Heart left ventricle (tissue), 16 donors: ENCODE measurements around the gene GTF2A1. TPM values are rescaled to one million over a fixed set of nuclear protein-coding genes. Genes with fewer than 3 reads are reported as not detected.

Experiments used
- ATAC-seq, 4 donors: fragments of 200-7000 bp; cut with Tn5 transposase; one replicate each; pipeline ENCODE4 v1.9.1; 2020 to 2022; ENCODE audit warnings: moderate library complexity in 4 of 4, mild to moderate bottlenecking in 3 of 4, moderate number of reproducible peaks in 1 of 4
- DNase-seq, 5 donors: peaks; one replicate each; pipeline ENCODE4 v3.0.0-alpha.2; 2020
- H3K27ac ChIP-seq, 12 donors: fragments of 200-600 bp; sonication (generic) in 4 of 12; one replicate each; pipeline versions ENCODE4 v1.5.0 to v1.8.0; 2016 to 2022; ENCODE audit warnings: mild to moderate bottlenecking in 2 of 12
- H3K27me3 ChIP-seq, 9 donors: fragments of 200-600 bp; sonication (generic) in 2 of 9; one replicate each; pipeline versions ENCODE4 v1.5.1 to v1.8.0; 2016 to 2022; ENCODE audit warnings: mild to moderate bottlenecking in 3 of 9
- H3K36me3 ChIP-seq, 9 donors: fragments of 200-600 bp; sonication (generic) in 2 of 9; one replicate each; pipeline versions ENCODE4 v1.5.0 to v1.8.0; 2018 to 2022; ENCODE audit warnings: mild to moderate bottlenecking in 2 of 9
- H3K4me1 ChIP-seq, 12 donors: fragments of 200-600 bp; sonication (generic) in 4 of 12; one replicate each; pipeline versions ENCODE4 v1.5.0 to v1.8.0; 2016 to 2022; ENCODE audit warnings: mild to moderate bottlenecking in 3 of 12
- H3K4me3 ChIP-seq, 12 donors: fragments of 200-600 bp; sonication (generic) in 4 of 12; one replicate each; pipeline versions ENCODE4 v1.5.0 to v1.8.0; 2017 to 2022; ENCODE audit warnings: mild to moderate bottlenecking in 9 of 12, moderate library complexity in 4 of 12
- H3K9me3 ChIP-seq, 12 donors: fragments of 200-600 bp; sonication (generic) in 4 of 12; one replicate each; pipeline versions ENCODE4 v1.5.0 to v1.8.0; 2016 to 2022; ENCODE audit warnings: mild to moderate bottlenecking in 1 of 12
- CTCF ChIP-seq, 12 donors: fragments of 200-600 bp; sonication (generic) in 4 of 12; IDR thresholded peaks; one replicate each; pipeline versions ENCODE4 v1.5.0 to v1.8.0; 2018 to 2022; ENCODE audit warnings: antibody characterized with exemption in 12 of 12, mild to moderate bottlenecking in 5 of 12
- POLR2A ChIP-seq, 2 donors: fragments of 450-650 bp; IDR thresholded peaks; one replicate each; pipeline ENCODE4 v1.6.1; 2017; ENCODE audit warnings: antibody characterized with exemption in 2 of 2, mild to moderate bottlenecking in 2 of 2, moderate library complexity in 2 of 2
- WGBS, 4 donors: extraction: QIAGEN DNeasy Blood & Tissue Kit in 2 of 4; methylation state at CpG; one replicate each; pipeline versions ENCODE4 v1.1.5 to v1.1.7; 2013 to 2018; 5-methylcytosine and 5-hydroxymethylcytosine counted together
- intact Hi-C, 10 donors: fragments of 100-400 bp; cut with DNase I; formaldehyde crosslinking; loops; one replicate each; pipeline versions ENCODE4 v1.11.1 to v1.14.2; 2022
- polyA plus RNA-seq, 2 donors: library from polyadenylated mRNA; stranded (reverse); fragments of 200-250 nt; gene quantifications; one replicate each; pipeline ENCODE4 v1.2.3, GENCODE V29; 2013
- total RNA-seq, 9 donors: library from RNA; depleted of rRNA in 2 of 9; stranded (reverse); fragments of >200 nt in 2 of 9; fragmentation: NEBNext Ultra II Directional in 3 of 9; extraction: Animal tissue kit (Norgen Biotek cat#: 25700) in 3 of 9; gene quantifications; one replicate each; pipeline versions ENCODE4 v1.1.0 to v1.2.4, GENCODE V29; 2016 to 2023
- donor health status: ischemic (EF 13 %, LVEDD 7.1; RV severe dilation, severe dysfunction).
- donor health status: healthy with polysubstance abuse.
- donor health status: DM: no; HTN: yes; CAD: no.
- donor health status: DM: no; HTN: no; CAD: no.
- donor health status: ischemic (EF 25% LVEDD 6.9; RV normal size, moderate dysfunction).
- donor health status: ischemic (EF 25% LVEDD 5.7; RV mildly dilated, moderate dysfunction).
- donor health status: healthy.
- donor health status: DM: yes; HTN: yes; CAD: no.
- donor health status: ischemic (EF 35%, LVEDD 5.7; RV mildly dilated, moderate dysfunction).
- donor health status: nonischemic (EF 11% LVEDD 7.7; RV severe dilation, severe dysfunction).
- donor health status: DM: yes; HTN: yes; CAD: no.
- donor health status: PGD.
- donor health status: ischemic (EF 29% LVEDD 5.4; RV normal size, mild dysfunction).
- donor health status: nonischemic (EF 23%, LVEDD 6.1; RV moderate dilation, normal function).

GTF2A1 gene
- total and polyA plus RNA-seq, 11 donors: 3.4 to 31.3 (median 19.7) TPM

- no peaks in the 10 kb centered on the region for H3K9me3 ChIP-seq
Observed at GRCh38 chr14:81199084-81199483, 21.7 kb downstream of the GTF2A1 start.

GRCh38 chr14:81198651-81199050 is 22.1 kb downstream of the GTF2A1 start:
- 94 to 97% (median 95%) methylated on average over 2 of the region's 2 CpGs for WGBS, 4 donors
- Histone ChIP-seq H3K27ac (no peak overlapping the region), H3K27me3 (no peaks in the 10 kb centered on the region), H3K4me3 (no peak overlapping the region), H3K36me3 (peaks cover 3 to 95% (median 84%) of the 10 kb centered on the region in 9 donors), H3K9me3 (no peaks in the 10 kb centered on the region), H3K4me1 (peaks cover 0 to 4% (median 0%) of the 10 kb centered on the region in 12 donors)
- DNase-seq (no peak), ATAC-seq (no peak)
- intact Hi-C loops: no loop called here
- TF ChIP-seq POLR2A (IDR thresholded peaks at IDR 0.05) (no peak), CTCF (IDR thresholded peaks at IDR 0.05) (no peak)

More at GRCh38 chr14:81199084-81199483, 21.7 kb downstream of the GTF2A1 start:
- intact Hi-C loops: no loop called here
- no peak for TF ChIP-seq CTCF (IDR thresholded peaks at IDR 0.05)
- TF ChIP-seq POLR2A (IDR thresholded peaks at IDR 0.05): no peak
- H3K4me1 ChIP-seq: no peaks in the 10 kb centered on the region
- H3K27me3 ChIP-seq: no peaks in the 10 kb centered on the region
- H3K36me3 ChIP-seq: peaks cover 3 to 95% (median 84%) of the 10 kb centered on the region in 9 donors
- H3K27ac ChIP-seq: no peak overlapping the region
- no peak overlapping the region for H3K4me3 ChIP-seq
- ATAC-seq (no peak), DNase-seq (no peak)
- 92 to 95% (median 93%) methylated on average over 3 of the region's 3 CpGs for WGBS, 4 donors

GRCh38 chr14:81193924-81194633 is 26.7 kb downstream of the GTF2A1 start:
- TF ChIP-seq POLR2A (IDR thresholded peaks at IDR 0.05) (no peak), CTCF (IDR thresholded peaks at IDR 0.05) (no peak)
- H3K4me1 ChIP-seq: peaks cover 0 to 10% (median 0%) of the 10 kb centered on the region in 12 donors
- ATAC-seq: no peak
- peaks cover 3 to 93% (median 82%) of the 10 kb centered on the region in 9 donors for H3K36me3 ChIP-seq
- no peak overlapping the region for H3K4me3 ChIP-seq
- no peak overlapping the region for H3K27ac ChIP-seq
- no peaks in the 10 kb centered on the region for H3K9me3 ChIP-seq
- WGBS, 4 donors: 85 to 91% (median 89%) methylated on average over 3 of the region's 3 CpGs
- no peak for DNase-seq
- H3K27me3 ChIP-seq: no peaks in the 10 kb centered on the region
- intact Hi-C loops: no loop called here

- no peaks in the 10 kb centered on the region for H3K9me3 ChIP-seq
- TF ChIP-seq CTCF (IDR thresholded peaks at IDR 0.05) (no peak), POLR2A (IDR thresholded peaks at IDR 0.05) (no peak)
- ATAC-seq: no peak
- H3K4me3 ChIP-seq: no peak overlapping the region
- peaks cover 0 to 10% (median 0%) of the 10 kb centered on the region in 12 donors for H3K4me1 ChIP-seq
- intact Hi-C loops: no loop called here
- H3K27ac ChIP-seq: no peak overlapping the region
- H3K27me3 ChIP-seq: no peaks in the 10 kb centered on the region
- peaks cover 3 to 99% (median 84%) of the 10 kb centered on the region in 9 donors for H3K36me3 ChIP-seq
- 83 to 96% (median 92%) methylated on average over 2 of the region's 2 CpGs for whole genome bisulfite sequencing, 4 donors
- DNase-seq: no peak
Observed at GRCh38 chr14:81192594-81192993, 28.2 kb downstream of the GTF2A1 start.
